RWPE1 (cell line): Measurements from ENCODE around the gene LMF1.

ENCODE experiments used
- CTCF ChIA-PET: fragments of 350-600 bp; sonication (Branson Sonifier 250); formaldehyde crosslinking; extraction: SDS; loops from one replicate; lab custom pipeline; 2021; lab: Yijun Ruan, JAX
- POLR2A ChIA-PET: fragments of 400-600 bp; formaldehyde crosslinking; extraction: SDS; loops from one replicate; lab custom pipeline; 2020; ENCODE audit warnings: antibody characterized with exemption; ENCODE audit not compliant: low non-redundant PET; lab: Yijun Ruan, JAX
- DNase-seq: peaks from one replicate; pipeline ENCODE4 v3.0.0; 2012; ENCODE audit warnings: low spot score
- H3K27ac ChIP-seq: fragments of 450-650 bp; 2 replicates; pipeline ENCODE4 v1.5.1; 2017
- TF ChIP-seq, protein P1 (sequence below): fragments of 450-650 bp; conservative IDR thresholded peaks from 2 replicates; pipeline ENCODE4 v1.5.1; 2017; ENCODE audit warnings: low read depth, mild to moderate bottlenecking

LMF1 gene

GRCh38 chr16:921321-921905 is 49.4 kb downstream of the LMF1 start:
- DNase-seq: no peak
- TF ChIP-seq, protein P1, sequence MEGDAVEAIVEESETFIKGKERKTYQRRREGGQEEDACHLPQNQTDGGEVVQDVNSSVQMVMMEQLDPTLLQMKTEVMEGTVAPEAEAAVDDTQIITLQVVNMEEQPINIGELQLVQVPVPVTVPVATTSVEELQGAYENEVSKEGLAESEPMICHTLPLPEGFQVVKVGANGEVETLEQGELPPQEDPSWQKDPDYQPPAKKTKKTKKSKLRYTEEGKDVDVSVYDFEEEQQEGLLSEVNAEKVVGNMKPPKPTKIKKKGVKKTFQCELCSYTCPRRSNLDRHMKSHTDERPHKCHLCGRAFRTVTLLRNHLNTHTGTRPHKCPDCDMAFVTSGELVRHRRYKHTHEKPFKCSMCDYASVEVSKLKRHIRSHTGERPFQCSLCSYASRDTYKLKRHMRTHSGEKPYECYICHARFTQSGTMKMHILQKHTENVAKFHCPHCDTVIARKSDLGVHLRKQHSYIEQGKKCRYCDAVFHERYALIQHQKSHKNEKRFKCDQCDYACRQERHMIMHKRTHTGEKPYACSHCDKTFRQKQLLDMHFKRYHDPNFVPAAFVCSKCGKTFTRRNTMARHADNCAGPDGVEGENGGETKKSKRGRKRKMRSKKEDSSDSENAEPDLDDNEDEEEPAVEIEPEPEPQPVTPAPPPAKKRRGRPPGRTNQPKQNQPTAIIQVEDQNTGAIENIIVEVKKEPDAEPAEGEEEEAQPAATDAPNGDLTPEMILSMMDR: no peak

DNA sequence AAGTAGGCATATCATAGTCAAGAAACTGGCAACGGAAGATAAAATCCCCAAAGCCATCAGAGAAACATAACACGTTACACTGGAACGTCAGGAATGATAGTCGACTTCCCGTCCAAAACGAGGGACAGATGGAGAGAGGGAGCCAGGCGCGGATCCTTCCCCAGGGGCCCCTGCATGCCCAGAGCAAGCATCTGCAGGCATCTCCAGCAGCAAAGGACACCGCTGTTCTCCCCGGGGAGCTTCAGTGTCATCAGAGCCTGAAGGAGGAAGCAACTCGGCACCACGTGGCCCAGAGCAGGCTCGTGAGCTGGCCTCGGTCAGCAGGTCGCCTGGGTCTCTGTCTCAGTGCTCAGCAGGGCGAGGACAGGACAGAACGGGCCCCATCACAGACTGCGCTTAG is 50.1 kb downstream of the LMF1 start:
- DNase-seq: no peak
- ChIA-PET POLR2A (no interaction called here), CTCF (no interaction called here)
- H3K27ac ChIP-seq: no peak overlapping the region
- TF ChIP-seq, protein P1: no peak

More at GRCh38 chr16:921321-921905, 49.4 kb downstream of the LMF1 start:
- no peak overlapping the region for H3K27ac ChIP-seq
- ChIA-PET POLR2A (no interaction called here), CTCF (interaction anchor here (0.7 kb wide), 1 partner anchor 8 kb away, joined by 3 read pairs; no protein-coding TSS in a partner anchor)

GRCh38 chr16:920051-920681 is 50.6 kb downstream of the LMF1 start:
- H3K27ac ChIP-seq: no peak overlapping the region
- POLR2A ChIA-PET: no interaction called here
- TF ChIP-seq, protein P1: no peak
- no peak for DNase-seq
- CTCF ChIA-PET: interaction anchor here (0.5 kb wide), 1 partner anchor 27 kb away, joined by 4 read pairs; no protein-coding TSS in a partner anchor

DNA sequence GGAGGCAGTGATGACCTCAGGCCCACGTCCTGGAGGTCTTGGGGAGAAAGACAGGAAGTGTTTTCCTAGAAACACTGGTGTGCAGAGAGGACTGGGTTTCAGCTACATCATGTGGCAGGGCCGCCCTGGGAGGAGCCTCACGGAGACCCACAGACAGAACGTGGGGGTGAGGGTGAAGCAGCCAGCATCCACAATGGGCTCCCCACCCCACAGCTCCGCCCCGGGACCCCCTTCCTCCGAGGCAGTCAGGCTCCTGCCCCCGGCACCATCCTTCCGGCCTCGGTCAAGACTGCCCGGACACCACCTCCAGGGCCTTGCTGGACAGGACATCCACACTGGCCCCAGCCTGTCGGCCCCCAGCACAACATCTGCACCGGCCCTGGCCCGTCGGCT is 51.1 kb downstream of the LMF1 start:
- ChIA-PET CTCF (no interaction called here), POLR2A (no interaction called here)
- no peak for DNase-seq
- no peak overlapping the region for H3K27ac ChIP-seq
- TF ChIP-seq, protein P1: no peak

DNA sequence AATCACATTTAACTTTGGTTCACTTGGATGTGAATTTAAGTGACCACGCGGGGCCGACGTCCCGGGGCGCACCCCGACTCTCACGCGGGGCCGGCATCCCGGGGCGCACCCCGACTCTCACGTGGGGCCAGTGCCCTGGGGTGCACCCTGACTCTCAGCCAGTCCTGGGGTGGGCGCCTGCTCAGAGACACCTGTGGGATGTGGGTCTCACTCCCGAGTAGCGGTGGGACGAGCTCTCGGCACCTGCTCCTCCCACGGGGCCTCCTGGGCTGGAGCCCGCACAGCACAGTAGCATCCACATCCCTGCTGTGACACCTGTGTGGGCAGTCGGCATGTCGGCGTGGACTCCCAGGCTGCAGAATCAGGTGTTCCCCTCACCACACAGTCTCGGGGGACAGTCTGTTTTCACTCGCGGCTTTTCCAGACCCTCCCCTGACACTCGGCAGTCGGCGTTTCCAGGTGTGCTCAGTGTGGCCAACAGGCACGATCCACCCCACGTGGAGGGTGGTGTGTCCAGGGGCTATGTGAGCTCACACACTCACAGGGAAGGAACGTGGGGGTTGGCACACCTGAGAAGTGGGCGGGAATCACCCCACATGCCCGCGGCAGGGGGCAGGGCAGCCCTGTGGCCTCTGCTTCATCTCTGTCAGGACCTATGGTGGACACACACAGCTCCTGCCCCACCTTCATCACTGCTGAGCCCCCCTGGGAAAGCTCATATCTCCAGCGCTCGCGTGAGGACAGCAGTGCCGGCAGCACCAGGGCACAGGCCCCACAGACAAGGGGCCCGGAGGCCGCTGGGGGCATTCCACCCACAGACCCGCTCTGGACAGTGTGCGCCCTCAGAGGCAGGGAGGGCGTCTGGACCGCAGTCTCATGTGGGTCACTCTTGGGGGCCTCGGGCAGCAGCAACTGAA is 51.8 kb downstream of the LMF1 start:
- no peak overlapping the region for H3K27ac ChIP-seq
- TF ChIP-seq, protein P1: no peak
- ChIA-PET POLR2A (no interaction called here), CTCF (interaction anchor here (0.7 kb wide), 1 partner anchor 46 kb away, joined by 5 read pairs; no protein-coding TSS in a partner anchor)
- no peak for DNase-seq

DNA sequence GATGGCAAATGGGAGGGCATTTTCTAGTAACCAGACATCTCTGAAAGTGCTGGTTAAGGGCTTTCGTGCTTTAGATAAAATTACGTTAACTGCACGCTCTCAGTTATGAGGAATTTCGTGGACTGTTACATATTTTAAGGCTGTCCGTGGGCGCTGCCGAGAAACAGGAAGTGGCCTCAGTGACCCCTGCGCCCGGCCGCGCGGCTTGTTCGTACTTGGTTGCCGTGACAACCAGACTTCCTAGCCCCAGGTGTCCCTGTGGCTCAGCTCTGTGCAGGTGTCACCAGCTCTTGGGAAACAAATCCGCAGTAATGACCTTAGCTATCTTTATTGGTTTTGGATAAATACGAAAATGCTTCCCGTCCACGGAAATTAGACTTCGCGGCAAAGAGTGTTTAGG is 52.7 kb downstream of the LMF1 start:
- TF ChIP-seq, protein P1: no peak
- ChIA-PET POLR2A (no interaction called here), CTCF (no interaction called here)
- no peak for DNase-seq
- no peak overlapping the region for H3K27ac ChIP-seq
